Psoas muscle (tissue), 8 donors: ENCODE data around the gene STX16. TPM values are rescaled to one million over a fixed set of nuclear protein-coding genes. Genes with fewer than 3 reads are reported as not detected.
A peak's percentile ranks its signal among the peaks of the same experiment; 100 is the strongest.

ENCODE experiments used
- ATAC-seq, 4 donors: fragments of 200-7000 bp; cut with Tn5 transposase; one replicate each; pipeline ENCODE4 v1.9.1; 2020; ENCODE audit warnings: moderate library complexity in 3 of 4, mild to moderate bottlenecking in 2 of 4
- DNase-seq, 2 donors: peaks; one replicate each; pipeline ENCODE4 v3.0.0-alpha.2; 2020
- H3K27ac ChIP-seq: fragments of 200-600 bp; one replicate; pipeline ENCODE4 v1.8.0; 2022
- H3K27me3 ChIP-seq, 3 donors: fragments of 200-600 bp in 1 of 3; one replicate each; pipeline versions ENCODE4 v1.6.1 to v1.8.0; 2013 to 2022; ENCODE audit warnings: low read length in 2 of 3, mild to moderate bottlenecking in 2 of 3, moderate library complexity in 1 of 3; ENCODE audit not compliant: insufficient read depth in 3 of 3
- H3K36me3 ChIP-seq, 2 donors: fragments of 200-600 bp in 1 of 2; one replicate each; pipeline versions ENCODE4 v1.6.1 to v1.8.0; 2013 to 2022; ENCODE audit warnings: low read depth in 1 of 2, mild to moderate bottlenecking in 1 of 2, moderate library complexity in 1 of 2; ENCODE audit not compliant: insufficient read depth in 1 of 2
- H3K4me1 ChIP-seq: fragments of 200-600 bp; one replicate; pipeline ENCODE4 v1.8.0; 2022
- H3K4me3 ChIP-seq: fragments of 200-600 bp; one replicate; pipeline ENCODE4 v1.8.0; 2022; ENCODE audit warnings: mild to moderate bottlenecking
- H3K9me3 ChIP-seq: fragments of 200-600 bp; one replicate; pipeline ENCODE4 v1.8.0; 2022
- CTCF ChIP-seq: fragments of 200-600 bp; IDR thresholded peaks from one replicate; pipeline ENCODE4 v1.8.0; 2022; ENCODE audit warnings: antibody characterized with exemption
- WGBS, 3 donors: extraction: QIAGEN DNeasy Blood & Tissue Kit; methylation state at CpG; one replicate each; pipeline versions ENCODE4 v1.1.6 to v1.1.7; 2013; 5-methylcytosine and 5-hydroxymethylcytosine counted together
- intact Hi-C, 2 donors: fragments of 100-400 bp; cut with DNase I; formaldehyde crosslinking; loops; one replicate each; pipeline versions ENCODE4 v1.11.0 to v1.14.2; 2022
- polyA plus RNA-seq, 3 donors: library from polyadenylated mRNA; stranded (reverse); fragments of 200-250 nt; gene quantifications; one replicate each; pipeline ENCODE4 v1.2.3, GENCODE V29; 2013
- total RNA-seq, 4 donors: library from RNA; stranded (reverse); fragmentation: NEBNext Ultra II Directional in 2 of 4; extraction: Animal tissue kit (Norgen Biotek cat#: 25700) in 2 of 4; gene quantifications; one replicate each; pipeline versions ENCODE4 v1.2.1 to v1.2.4, GENCODE V29; 2021 to 2023
- donor health status: healthy with polysubstance abuse.
- donor health status: DM: no; HTN: no; CAD: no; lungs with moderate emphysema.
- donor health status: Bipolar disorder and iron deficiency.
- donor health status: healthy.
- donor health status: DM: yes; HTN: yes; CAD: no.
- donor health status: DM: no; HTN: no; CAD: no.
- donor health status: DM: no; HTN: no; CAD: no.
- donor health status: DM: yes; HTN: yes; CAD: no.

STX16 gene
- total and polyA plus RNA-seq, 7 donors, result 17.5 to 58.1 (median 20.0) TPM

- Histone ChIP-seq H3K4me1 (peaks cover 7% of the 10 kb centered on the region), H3K27me3 (no peaks in the 10 kb centered on the region), H3K9me3 (no peaks in the 10 kb centered on the region), H3K36me3 (peaks cover 2 to 19% of the 10 kb centered on the region in 2 donors), H3K27ac (no peak overlapping the region), H3K4me3 (no peak overlapping the region)
- TF ChIP-seq CTCF, result no peak
- 96 to 100% (median 97%) methylated on average over 2 of the region's 2 CpGs for WGBS, 3 donors
- intact Hi-C loops, result no loop called here
- DNase-seq (no peak), ATAC-seq (no peak)
These were observed 33.2 kb downstream of the STX16 start for GRCh38 chr20:58684291-58684690.

- WGBS, 3 donors, result 81 to 91% (median 90%) methylated on average over 5 of the region's 5 CpGs
- Histone ChIP-seq H3K4me3 (no peak overlapping the region), H3K4me1 (peaks cover 8% of the 10 kb centered on the region), H3K27me3 (no peaks in the 10 kb centered on the region), H3K27ac (no peak overlapping the region), H3K36me3 (peaks cover 2 to 6% of the 10 kb centered on the region in 2 donors), H3K9me3 (no peaks in the 10 kb centered on the region)
- TF ChIP-seq CTCF, result no peak
- no peak for DNase-seq
- intact Hi-C loops, result no loop called here
- ATAC-seq, result no peak
These were observed 34.9 kb downstream of the STX16 start for GRCh38 chr20:58685988-58686387.

GRCh38 chr20:58688414-58688813 is 37.3 kb downstream of the STX16 start:
- 82 to 89% (median 86%) methylated on average over 4 of the region's 4 CpGs for WGBS, 3 donors
- intact Hi-C loops, result no loop called here

GRCh38 chr20:58688840-58689239 is 37.8 kb downstream of the STX16 start:
- no peak for TF ChIP-seq CTCF
- no peak for DNase-seq
- WGBS, 3 donors, result 8 to 17% (median 16%) methylated on average over 6 of the region's 6 CpGs
- peak overlapping the region; percentile 64 for H3K27ac ChIP-seq
- H3K36me3 ChIP-seq, result peaks cover 0 to 6% of the 10 kb centered on the region in 2 donors
- peak; percentile 25 to 81 (median 32) for ATAC-seq
- H3K4me3 ChIP-seq, result peak overlapping the region; percentile 15
- no peaks in the 10 kb centered on the region for H3K27me3 ChIP-seq
- H3K9me3 ChIP-seq, result no peaks in the 10 kb centered on the region
- H3K4me1 ChIP-seq, result peaks cover 27% of the 10 kb centered on the region
- intact Hi-C loops, result no loop called here

More at GRCh38 chr20:58688414-58688813, 37.3 kb downstream of the STX16 start:
- Histone ChIP-seq H3K4me1 (peaks cover 22% of the 10 kb centered on the region), H3K4me3 (no peak overlapping the region), H3K36me3 (peaks cover 0 to 6% of the 10 kb centered on the region in 2 donors), H3K27ac (peak overlapping the region; percentile 64), H3K27me3 (no peaks in the 10 kb centered on the region), H3K9me3 (no peaks in the 10 kb centered on the region)
- no peak for DNase-seq
- ATAC-seq, result no peak
- TF ChIP-seq CTCF, result no peak
